ENCODE measurements around the gene CHDH. TPM values are rescaled to one million over a fixed set of nuclear protein-coding genes. Genes with fewer than 3 reads are reported as not detected.

CHDH gene
- total RNA-seq, 4 donors from 2014 or later, result 1.8 to 9.1 (median 4.2) TPM

GRCh38 chr3:53881691-53882593, 35.7 kb upstream of the CHDH start, which contains the start of gene ACTR8:
TSS of gene ACTR8 (minus strand) at chr3:53882152. CDS start at chr3:53882101, 51 bp downstream.
- peak within 1 kb of the TSS; percentile 88 to 91 for H3K4me3 ChIP-seq
- DNase-seq, result peak; percentile 76 to 86
- H3K36me3 ChIP-seq, result no peaks in the 10 kb centered on the region
- no peaks in the 10 kb centered on the region for H3K9me3 ChIP-seq
- H3K27ac ChIP-seq, result peak within 1 kb of the TSS; percentile 84 to 85
- intact Hi-C loops (cut with DNase I; ENCODE audit: low total_unique reads), result no loop called here
- H3K27me3 ChIP-seq, result no peaks in the 10 kb centered on the region
- TF ChIP-seq POLR2A (IDR thresholded peaks at IDR 0.05) (peak; percentile 39 to 64), CTCF (IDR thresholded peaks at IDR 0.05) (peak in 2 of 4 experiments; percentile 13 to 45)
- peaks cover 7 to 9% of the 10 kb centered on the region in 2 donors for H3K4me1 ChIP-seq

GRCh38 chr3:53880396-53881345, 34.5 kb upstream of the CHDH start:
- no peaks in the 10 kb centered on the region for H3K9me3 ChIP-seq
- no peak for DNase-seq
- peak overlapping the region in 1 of 2 donors; percentile 85 for H3K27ac ChIP-seq
- no peaks in the 10 kb centered on the region for H3K36me3 ChIP-seq
- peaks cover 7 to 9% of the 10 kb centered on the region in 2 donors for H3K4me1 ChIP-seq
- TF ChIP-seq CTCF (IDR thresholded peaks at IDR 0.05) (no peak), POLR2A (IDR thresholded peaks at IDR 0.05) (no peak)
- H3K4me3 ChIP-seq, result peak overlapping the region; percentile 88 to 91
- intact Hi-C loops (cut with DNase I; ENCODE audit: low total_unique reads), result no loop called here
- no peaks in the 10 kb centered on the region for H3K27me3 ChIP-seq

- intact Hi-C loops (cut with DNase I; ENCODE audit: low total_unique reads), result no loop called here
- no peaks in the 10 kb centered on the region for H3K27me3 ChIP-seq
- no peaks in the 10 kb centered on the region for H3K9me3 ChIP-seq
- H3K27ac ChIP-seq, result no peak overlapping the region
- DNase-seq, result no peak
- no peaks in the 10 kb centered on the region for H3K4me1 ChIP-seq
- no peaks in the 10 kb centered on the region for H3K36me3 ChIP-seq
- TF ChIP-seq CTCF (IDR thresholded peaks at IDR 0.05) (no peak), POLR2A (IDR thresholded peaks at IDR 0.05) (no peak)
- H3K4me3 ChIP-seq, result no peak overlapping the region
Observed at GRCh38 chr3:53865732-53866499, 19.7 kb upstream of the CHDH start.

- no peak for DNase-seq
- Histone ChIP-seq H3K4me1 (no peaks in the 10 kb centered on the region), H3K36me3 (no peaks in the 10 kb centered on the region), H3K27ac (no peak overlapping the region), H3K9me3 (no peaks in the 10 kb centered on the region), H3K27me3 (no peaks in the 10 kb centered on the region), H3K4me3 (no peak overlapping the region)
- intact Hi-C loops (cut with DNase I; ENCODE audit: low total_unique reads), result no loop called here
- TF ChIP-seq CTCF (IDR thresholded peaks at IDR 0.05) (no peak), POLR2A (IDR thresholded peaks at IDR 0.05) (no peak)
Observed at GRCh38 chr3:53863145-53863544, 16.9 kb upstream of the CHDH start.

Data from uterus (tissue), 4 donors.